KMS-11 (cell line): ENCODE results near the gene KCNA2.

Experiments used
- H2AFZ ChIP-seq: fragments of 200-600 bp; sonication (generic); 2 replicates; pipeline ENCODE4 v1.6.1; 2016; ENCODE audit warnings: antibody characterized with exemption, mixed run types, low read depth
- H3K27ac ChIP-seq: fragments of 200-600 bp; sonication (generic); 2 replicates; pipeline ENCODE4 v1.6.1; 2016; ENCODE audit warnings: mild to moderate bottlenecking, mixed run types
- H3K27me3 ChIP-seq: fragments of 200-600 bp; sonication (generic); 2 replicates; pipeline ENCODE4 v1.6.1; 2017; ENCODE audit warnings: mild to moderate bottlenecking, low read depth, mixed run types, moderate library complexity; ENCODE audit not compliant: insufficient read depth
- H3K36me3 ChIP-seq: fragments of 200-600 bp; sonication (generic); 2 replicates; pipeline ENCODE4 v1.6.1; 2017; ENCODE audit warnings: mild to moderate bottlenecking, mixed run types; ENCODE audit not compliant: insufficient read depth
- H3K4me1 ChIP-seq: fragments of 200-600 bp; sonication (generic); 2 replicates; pipeline ENCODE4 v1.6.1; 2016; ENCODE audit warnings: mild to moderate bottlenecking, low read depth, mixed run types; ENCODE audit not compliant: poor library complexity, severe bottlenecking
- H3K4me2 ChIP-seq: fragments of 200-600 bp; sonication (generic); 2 replicates; pipeline ENCODE4 v1.7.0; 2016; ENCODE audit warnings: mild to moderate bottlenecking, mixed run types
- H3K4me3 ChIP-seq: fragments of 200-600 bp; sonication (generic); IDR thresholded peaks from 2 replicates; pipeline ENCODE4 v1.6.1; 2017; ENCODE audit warnings: low read depth, low read length, mixed read lengths; ENCODE audit not compliant: insufficient read depth
- H3K79me2 ChIP-seq: fragments of 200-600 bp; sonication (generic); 2 replicates; pipeline ENCODE4 v1.6.1; 2016; ENCODE audit warnings: low read depth, mixed run types; ENCODE audit not compliant: insufficient read depth
- H3K9ac ChIP-seq: fragments of 200-600 bp; sonication (generic); 2 replicates; pipeline ENCODE4 v1.6.1; 2016; ENCODE audit warnings: mild to moderate bottlenecking, mixed run types
- H4K20me1 ChIP-seq: fragments of 200-600 bp; sonication (generic); 2 replicates; pipeline ENCODE4 v1.6.1; 2016; ENCODE audit warnings: mild to moderate bottlenecking, mixed run types; ENCODE audit not compliant: insufficient read depth
- TF ChIP-seq, protein P1 (sequence below): fragments of 200-600 bp; sonication (generic); conservative IDR thresholded peaks from 2 replicates; pipeline ENCODE4 v1.6.1; 2017; ENCODE audit warnings: low read depth, mild to moderate bottlenecking, antibody characterized with exemption, low read length, moderate library complexity, mixed read lengths

Gene KCNA2

DNA sequence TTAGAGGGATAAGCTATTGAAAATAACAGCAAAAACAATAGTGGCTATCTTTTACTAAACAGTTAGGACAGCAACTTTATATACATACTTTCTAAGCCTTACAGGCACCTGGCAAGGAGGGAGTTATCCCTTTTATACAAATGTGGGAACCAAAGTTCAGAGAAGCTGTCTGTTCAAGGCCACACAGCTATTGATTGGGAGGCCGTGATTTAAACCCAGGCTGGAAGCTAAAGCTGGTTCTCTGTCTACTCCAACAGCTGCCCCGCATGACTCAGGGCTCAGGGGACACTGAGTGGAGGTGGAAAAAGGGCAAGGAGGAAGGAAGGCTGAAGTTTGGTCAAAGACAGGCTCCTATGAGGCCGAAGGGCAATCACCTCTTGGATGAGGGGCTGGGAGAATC lies 26.7 kb downstream of the KCNA2 start:
- Histone ChIP-seq H3K27me3 (no peaks in the 10 kb centered on the region), H3K4me3 (no peak overlapping the region), H3K36me3 (no peaks in the 10 kb centered on the region), H2AFZ (no peak overlapping the region), H3K27ac (no peak overlapping the region), H3K79me2 (no peaks in the 10 kb centered on the region), H3K9ac (no peak overlapping the region), H3K4me1 (peaks cover 13% of the 10 kb centered on the region), H4K20me1 (no peaks in the 10 kb centered on the region), H3K4me2 (no peak overlapping the region)
- TF ChIP-seq, protein P1, sequence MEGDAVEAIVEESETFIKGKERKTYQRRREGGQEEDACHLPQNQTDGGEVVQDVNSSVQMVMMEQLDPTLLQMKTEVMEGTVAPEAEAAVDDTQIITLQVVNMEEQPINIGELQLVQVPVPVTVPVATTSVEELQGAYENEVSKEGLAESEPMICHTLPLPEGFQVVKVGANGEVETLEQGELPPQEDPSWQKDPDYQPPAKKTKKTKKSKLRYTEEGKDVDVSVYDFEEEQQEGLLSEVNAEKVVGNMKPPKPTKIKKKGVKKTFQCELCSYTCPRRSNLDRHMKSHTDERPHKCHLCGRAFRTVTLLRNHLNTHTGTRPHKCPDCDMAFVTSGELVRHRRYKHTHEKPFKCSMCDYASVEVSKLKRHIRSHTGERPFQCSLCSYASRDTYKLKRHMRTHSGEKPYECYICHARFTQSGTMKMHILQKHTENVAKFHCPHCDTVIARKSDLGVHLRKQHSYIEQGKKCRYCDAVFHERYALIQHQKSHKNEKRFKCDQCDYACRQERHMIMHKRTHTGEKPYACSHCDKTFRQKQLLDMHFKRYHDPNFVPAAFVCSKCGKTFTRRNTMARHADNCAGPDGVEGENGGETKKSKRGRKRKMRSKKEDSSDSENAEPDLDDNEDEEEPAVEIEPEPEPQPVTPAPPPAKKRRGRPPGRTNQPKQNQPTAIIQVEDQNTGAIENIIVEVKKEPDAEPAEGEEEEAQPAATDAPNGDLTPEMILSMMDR, result no peak

DNA sequence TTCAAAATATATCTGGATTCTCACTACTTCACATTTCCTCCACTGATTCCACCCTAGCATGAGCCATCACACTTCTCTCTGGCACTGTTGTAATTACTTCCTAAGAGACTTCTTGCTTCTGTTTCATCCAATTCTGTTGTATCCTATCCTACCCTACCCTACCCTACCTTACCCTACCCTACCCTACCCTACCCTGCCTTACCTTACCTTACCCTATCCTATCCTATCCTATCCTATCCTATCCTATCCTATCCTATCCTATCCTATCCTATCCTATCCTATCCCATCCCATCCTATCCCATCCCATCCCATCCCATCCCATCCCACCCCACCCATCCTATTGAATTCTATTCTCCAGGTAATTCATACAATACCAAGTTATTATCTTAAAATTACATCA lies 29.7 kb downstream of the KCNA2 start:
- Histone ChIP-seq H3K27ac (no peak overlapping the region), H3K4me3 (no peak overlapping the region), H3K36me3 (no peaks in the 10 kb centered on the region), H4K20me1 (no peaks in the 10 kb centered on the region), H3K27me3 (no peaks in the 10 kb centered on the region), H3K4me1 (no peaks in the 10 kb centered on the region), H3K79me2 (no peaks in the 10 kb centered on the region), H2AFZ (no peak overlapping the region), H3K4me2 (no peak overlapping the region), H3K9ac (no peak overlapping the region)
- TF ChIP-seq, protein P1, result no peak

DNA sequence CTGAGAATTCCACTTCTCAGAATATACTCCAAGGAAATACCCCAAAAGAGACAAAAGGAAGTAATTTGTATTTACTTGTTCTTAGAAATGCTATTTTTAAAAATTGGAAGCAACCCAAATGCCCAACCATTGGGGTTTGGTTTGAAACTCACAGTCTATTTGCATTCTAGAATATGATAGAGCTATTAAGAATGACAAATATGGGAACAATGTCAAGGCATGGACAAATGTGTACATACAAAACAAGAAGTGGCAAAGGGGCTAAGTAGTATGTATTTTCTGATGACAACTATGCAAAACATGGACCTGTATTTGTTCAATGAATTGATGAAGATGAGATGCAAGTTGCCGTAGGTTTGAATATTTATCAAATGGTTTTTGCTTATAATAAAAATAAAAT lies 32.8 kb downstream of the KCNA2 start:
- no peak overlapping the region for H3K9ac ChIP-seq
- no peak overlapping the region for H2AFZ ChIP-seq
- no peaks in the 10 kb centered on the region for H3K27me3 ChIP-seq
- H4K20me1 ChIP-seq, result no peaks in the 10 kb centered on the region
- no peak overlapping the region for H3K27ac ChIP-seq
- H3K4me2 ChIP-seq, result no peak overlapping the region
- no peak overlapping the region for H3K4me3 ChIP-seq
- no peaks in the 10 kb centered on the region for H3K36me3 ChIP-seq
- TF ChIP-seq, protein P1, result no peak
- H3K4me1 ChIP-seq, result no peaks in the 10 kb centered on the region
- no peaks in the 10 kb centered on the region for H3K79me2 ChIP-seq

DNA sequence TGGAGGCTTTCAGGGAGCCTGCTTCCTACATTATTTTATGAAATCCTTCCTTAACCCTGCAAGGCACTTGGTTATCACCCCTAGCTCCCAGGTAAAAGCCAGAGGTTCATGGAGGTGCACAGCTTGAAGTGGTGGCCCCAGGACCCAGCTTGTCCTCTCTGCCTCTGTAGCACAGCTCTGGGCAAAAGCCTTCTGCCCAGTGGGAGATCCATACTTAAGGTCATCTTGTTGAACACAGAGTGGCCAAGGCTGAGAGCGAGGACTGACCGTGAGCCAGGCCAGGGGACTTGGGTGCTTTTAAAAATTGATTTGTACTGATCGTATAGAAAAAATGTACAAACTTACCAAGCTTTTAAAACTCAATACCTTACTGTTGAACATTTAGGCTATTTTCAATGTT lies 33.4 kb downstream of the KCNA2 start:
- no peaks in the 10 kb centered on the region for H3K36me3 ChIP-seq
- no peak overlapping the region for H3K9ac ChIP-seq
- H3K27me3 ChIP-seq, result no peaks in the 10 kb centered on the region
- H3K27ac ChIP-seq, result no peak overlapping the region
- no peaks in the 10 kb centered on the region for H4K20me1 ChIP-seq
- H3K4me2 ChIP-seq, result no peak overlapping the region
- TF ChIP-seq, protein P1, result no peak
- H2AFZ ChIP-seq, result no peak overlapping the region
- no peaks in the 10 kb centered on the region for H3K4me1 ChIP-seq
- no peaks in the 10 kb centered on the region for H3K79me2 ChIP-seq
- H3K4me3 ChIP-seq, result no peak overlapping the region

DNA sequence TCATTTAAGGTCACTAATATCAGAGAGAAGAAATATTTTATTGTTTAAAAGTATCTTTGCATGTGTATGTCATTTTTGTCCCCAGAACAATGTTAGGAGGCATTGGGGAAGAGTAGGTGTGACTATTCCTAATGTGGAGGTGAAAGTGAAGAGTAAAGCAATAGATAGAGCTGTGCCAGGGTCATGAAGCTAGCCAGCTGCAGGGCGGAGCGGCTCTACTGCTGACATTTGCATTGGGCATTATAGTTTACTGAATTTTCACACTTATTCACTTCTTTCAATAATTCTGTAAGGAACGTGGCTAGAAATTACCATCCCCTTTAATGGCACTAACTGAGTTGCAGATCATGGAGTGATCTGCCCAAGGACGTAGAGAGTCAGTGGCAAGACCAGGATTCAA lies 35.3 kb downstream of the KCNA2 start:
- TF ChIP-seq, protein P1, result no peak
- Histone ChIP-seq H3K27ac (no peak overlapping the region), H3K27me3 (no peaks in the 10 kb centered on the region), H3K79me2 (no peaks in the 10 kb centered on the region), H3K36me3 (no peaks in the 10 kb centered on the region), H3K4me3 (no peak overlapping the region), H3K4me1 (no peaks in the 10 kb centered on the region), H4K20me1 (no peaks in the 10 kb centered on the region), H3K9ac (no peak overlapping the region), H3K4me2 (no peak overlapping the region), H2AFZ (no peak overlapping the region)
